Jurkat, Clone E6-1 (cell line): ENCODE results near the gene PTPRN2.

Source experiments
- DNase-seq: peaks from one replicate; pipeline ENCODE4 v3.0.0-alpha.2; 2011; ENCODE audit warnings: low read depth, low spot score
- H3K4me3 ChIP-seq: 2 replicates; pipeline ENCODE4 v1.5.1; 2011; ENCODE audit warnings: mild to moderate bottlenecking, low read length, control low read depth, moderate library complexity

The PTPRN2 gene

GRCh38 chr7:157881048-157881771 is 706.4 kb downstream of the PTPRN2 start:
- no peak for DNase-seq

GRCh38 chr7:157879391-157879790 is 708.2 kb downstream of the PTPRN2 start:
- no peak for DNase-seq
- H3K4me3 ChIP-seq, result no peak overlapping the region

More at GRCh38 chr7:157881048-157881771, 706.4 kb downstream of the PTPRN2 start:
- no peak overlapping the region for H3K4me3 ChIP-seq

- no peak for DNase-seq
- H3K4me3 ChIP-seq, result no peak overlapping the region
Observed at GRCh38 chr7:157877298-157878090, 710.1 kb downstream of the PTPRN2 start.

- H3K4me3 ChIP-seq, result no peak overlapping the region
- DNase-seq, result no peak
Observed at GRCh38 chr7:157876469-157877285, 710.9 kb downstream of the PTPRN2 start.

GRCh38 chr7:157875230-157876179 is 712.1 kb downstream of the PTPRN2 start:
- H3K4me3 ChIP-seq, result peak overlapping the region; percentile 45
- DNase-seq, result peak; percentile 32

- H3K4me3 ChIP-seq, result peak overlapping the region; percentile 45
- DNase-seq, result peak; percentile 27
Observed at GRCh38 chr7:157874870-157875229, 712.8 kb downstream of the PTPRN2 start.

GRCh38 chr7:157874208-157874816 is 713.3 kb downstream of the PTPRN2 start:
- no peak for DNase-seq
- no peak overlapping the region for H3K4me3 ChIP-seq

- no peak for DNase-seq
- no peak overlapping the region for H3K4me3 ChIP-seq
Observed at GRCh38 chr7:157873664-157874063, 714.0 kb downstream of the PTPRN2 start.

- no peak for DNase-seq
- H3K4me3 ChIP-seq, result no peak overlapping the region
Observed at GRCh38 chr7:157873181-157873580, 714.4 kb downstream of the PTPRN2 start.

- no peak overlapping the region for H3K4me3 ChIP-seq
- no peak for DNase-seq
Observed at GRCh38 chr7:157872447-157872846, 715.2 kb downstream of the PTPRN2 start.

GRCh38 chr7:157871681-157872080 is 715.9 kb downstream of the PTPRN2 start:
- no peak overlapping the region for H3K4me3 ChIP-seq
- no peak for DNase-seq

GRCh38 chr7:157870644-157871290 is 716.9 kb downstream of the PTPRN2 start:
- H3K4me3 ChIP-seq, result no peak overlapping the region
- DNase-seq, result no peak

GRCh38 chr7:157869793-157870192 is 717.8 kb downstream of the PTPRN2 start:
- no peak overlapping the region for H3K4me3 ChIP-seq
- no peak for DNase-seq

GRCh38 chr7:157867685-157868305 is 719.8 kb downstream of the PTPRN2 start:
- H3K4me3 ChIP-seq, result no peak overlapping the region
- DNase-seq, result no peak

- no peak overlapping the region for H3K4me3 ChIP-seq
- DNase-seq, result no peak
Observed at GRCh38 chr7:157866336-157866924, 721.2 kb downstream of the PTPRN2 start.

- no peak for DNase-seq
- no peak overlapping the region for H3K4me3 ChIP-seq
Observed at GRCh38 chr7:157865351-157866165, 722.1 kb downstream of the PTPRN2 start.
